HPDE6-E6E7 (cell line): Measurements from ENCODE around the gene USP49.

Source experiments
- DNase-seq: peaks from one replicate; pipeline ENCODE4 v3.0.0; 2011; ENCODE audit warnings: missing footprints; ENCODE audit errors: extremely low spot score

Gene USP49

GRCh38 chr6:41874741-41875140 is 20.4 kb downstream of the USP49 start:
- no peak for DNase-seq

GRCh38 chr6:41872147-41872546 is 23.0 kb downstream of the USP49 start:
- no peak for DNase-seq

- no peak for DNase-seq
These were observed 23.5 kb downstream of the USP49 start for GRCh38 chr6:41871691-41872090.

DNA sequence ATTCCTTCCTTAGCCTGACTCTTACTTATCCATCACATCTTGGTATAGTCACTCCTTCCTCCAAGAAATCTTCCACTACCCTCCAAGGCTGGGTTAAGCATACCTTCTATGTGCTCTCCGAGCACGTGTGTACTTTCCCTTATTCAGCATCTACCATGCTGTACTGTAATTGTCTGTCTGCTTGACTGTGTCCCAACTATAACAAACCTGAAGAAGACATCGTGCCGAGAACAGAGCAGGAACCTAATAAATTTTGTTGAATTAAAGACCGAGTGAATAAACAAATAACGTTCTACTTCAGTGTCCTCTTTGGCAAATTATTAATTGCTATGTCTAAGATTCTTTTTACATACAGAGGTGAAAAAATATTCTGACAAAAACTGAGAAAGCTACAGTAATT is 35.8 kb downstream of the USP49 start:
- DNase-seq: no peak

DNA sequence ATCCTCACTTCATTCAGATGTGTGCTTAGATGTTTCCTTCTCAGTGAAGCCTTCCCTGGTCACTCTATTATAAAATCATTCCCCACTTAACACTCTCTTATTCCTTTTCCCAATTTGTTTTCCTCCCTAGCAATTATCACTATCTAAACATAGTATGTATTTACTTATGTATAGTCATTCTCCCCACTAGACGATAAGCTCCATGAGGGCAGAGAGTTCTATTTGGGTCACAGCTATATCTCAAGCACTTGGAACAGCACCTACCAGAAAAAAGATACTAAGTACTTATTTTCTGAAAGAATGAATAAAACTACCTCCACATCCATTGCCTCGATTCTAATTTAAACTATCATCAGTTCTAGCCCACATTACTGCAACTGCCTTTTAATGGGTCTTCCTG is 36.5 kb downstream of the USP49 start:
- no peak for DNase-seq

DNA sequence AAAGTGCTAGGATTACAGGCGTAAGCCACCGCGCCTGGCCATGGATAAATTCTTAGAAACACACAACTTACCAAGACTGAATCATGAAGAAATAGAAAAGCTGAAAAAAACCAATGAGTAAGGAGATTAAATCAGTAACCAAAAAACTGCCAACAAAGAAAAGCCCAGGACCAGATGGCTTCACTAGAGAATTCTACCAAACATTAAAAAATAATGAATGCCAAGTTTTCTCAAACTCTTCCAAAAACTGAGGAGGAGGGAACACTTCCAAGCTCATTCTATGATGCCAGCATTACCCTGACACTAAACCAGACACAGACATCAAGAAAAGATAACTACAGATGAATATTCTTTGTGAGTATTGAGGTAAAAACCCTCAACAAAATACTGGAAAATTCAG is 44.3 kb downstream of the USP49 start:
- no peak for DNase-seq

GRCh38 chr6:41846666-41847237 is 48.4 kb downstream of the USP49 start:
- peak; percentile 90 for DNase-seq

DNA sequence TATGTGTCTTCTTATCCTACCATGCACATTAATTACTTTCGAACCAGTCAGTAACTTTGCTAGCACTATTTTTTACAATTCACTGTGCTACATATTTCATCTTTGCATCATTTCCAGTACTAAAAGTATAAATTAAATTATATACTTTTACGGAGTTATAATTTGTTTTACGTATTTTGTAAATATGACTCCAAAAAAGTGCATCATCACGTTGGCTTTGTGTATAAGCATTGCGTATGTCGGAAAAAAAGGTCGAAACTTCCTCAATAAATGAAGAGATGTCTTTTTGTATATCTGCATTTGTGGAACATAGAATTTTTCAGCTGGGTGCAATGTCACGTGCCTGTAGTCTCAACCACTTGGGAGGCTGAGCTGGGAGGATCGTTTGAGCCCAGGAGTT is 52.0 kb downstream of the USP49 start:
- DNase-seq: no peak

DNA sequence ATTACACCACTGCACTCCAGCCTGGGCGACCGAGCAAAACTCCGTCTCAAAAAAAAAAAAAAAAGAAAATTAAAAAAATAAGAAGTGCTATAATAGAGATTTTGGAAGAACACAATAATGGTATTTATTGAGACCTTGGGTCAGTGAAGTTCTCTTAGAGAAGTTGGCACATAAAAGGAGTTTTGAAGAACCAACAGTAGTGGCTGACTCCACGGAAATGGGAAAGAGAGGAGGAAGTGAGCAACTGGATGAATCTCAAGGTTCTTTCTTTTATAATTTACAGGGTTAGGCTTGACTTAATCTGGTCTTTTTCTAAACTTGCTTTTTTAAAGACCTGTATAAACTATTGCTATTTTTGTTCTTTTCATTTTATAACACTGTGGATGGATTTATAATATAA is 54.8 kb downstream of the USP49 start:
- DNase-seq: no peak

- DNase-seq: no peak
These were observed 58.5 kb downstream of the USP49 start for GRCh38 chr6:41836660-41837052.

GRCh38 chr6:41836022-41836659 is 59.0 kb downstream of the USP49 start:
- DNase-seq: no peak

DNA sequence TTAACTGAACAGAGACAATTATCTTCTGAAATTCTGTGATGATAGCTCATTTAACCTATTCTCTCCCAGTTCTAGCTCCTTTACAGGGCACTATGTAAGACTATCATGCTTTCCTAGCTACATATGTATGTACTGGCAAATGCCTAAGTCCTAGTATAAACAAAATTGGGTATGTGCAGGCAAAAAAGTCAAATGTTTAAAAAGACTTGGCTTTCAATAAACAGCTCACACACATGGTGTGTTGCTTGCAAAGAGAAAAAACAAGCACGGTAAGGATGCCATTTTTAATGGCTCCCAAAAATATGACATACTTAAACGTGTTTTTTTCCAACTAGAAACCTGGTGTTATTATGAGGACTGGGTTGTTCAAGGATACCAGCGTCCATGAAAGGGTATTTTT is 62.9 kb downstream of the USP49 start:
- DNase-seq: no peak

- DNase-seq: no peak
These were observed 68.7 kb downstream of the USP49 start for GRCh38 chr6:41826343-41827022.

DNA sequence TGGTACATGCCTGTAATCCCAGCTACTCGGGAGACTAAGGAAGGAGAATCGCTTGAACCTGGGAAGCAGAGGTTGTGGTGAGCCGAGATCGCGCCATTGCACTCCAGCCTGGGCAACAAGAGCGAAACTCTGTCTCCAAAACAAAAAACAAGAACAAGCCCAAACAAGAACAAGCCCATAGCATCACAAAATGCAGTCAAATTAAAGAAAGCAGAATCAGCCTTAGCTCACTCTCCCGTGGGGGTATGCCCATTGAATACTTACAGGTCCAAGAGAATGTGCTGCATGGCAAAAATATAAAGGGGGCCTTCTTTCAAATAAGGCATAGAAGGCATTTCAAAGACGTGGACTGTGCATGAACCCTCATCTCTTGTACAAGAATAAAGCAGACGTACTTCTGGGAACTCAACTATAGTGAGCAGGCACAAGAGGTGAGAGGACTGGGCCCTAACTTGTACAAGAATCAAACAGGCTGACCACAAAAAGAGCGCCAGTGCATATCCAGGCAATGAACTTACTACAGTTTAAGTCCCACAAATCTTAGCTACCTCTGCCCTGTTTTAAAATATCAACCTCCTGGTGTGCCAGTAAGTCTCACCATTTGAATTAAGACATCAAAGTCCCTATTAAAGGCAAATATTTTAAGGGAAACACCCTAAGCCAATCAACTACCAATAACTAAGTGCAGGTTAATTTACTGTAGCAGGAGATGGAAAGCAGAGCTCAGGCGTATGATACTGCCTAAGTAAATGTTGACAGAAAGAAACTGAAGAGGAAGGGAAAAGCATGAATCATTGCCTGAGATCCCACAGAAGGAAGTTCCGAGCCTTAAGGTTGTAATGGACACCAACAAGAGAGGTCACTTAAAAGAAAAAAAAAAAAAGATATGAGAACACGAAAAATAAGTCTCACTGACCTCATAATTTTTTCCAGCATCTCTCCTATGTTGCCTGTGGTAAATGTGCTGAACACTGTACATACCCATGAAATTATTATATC is 70.3 kb downstream of the USP49 start:
- peak; percentile 82 for DNase-seq

DNA sequence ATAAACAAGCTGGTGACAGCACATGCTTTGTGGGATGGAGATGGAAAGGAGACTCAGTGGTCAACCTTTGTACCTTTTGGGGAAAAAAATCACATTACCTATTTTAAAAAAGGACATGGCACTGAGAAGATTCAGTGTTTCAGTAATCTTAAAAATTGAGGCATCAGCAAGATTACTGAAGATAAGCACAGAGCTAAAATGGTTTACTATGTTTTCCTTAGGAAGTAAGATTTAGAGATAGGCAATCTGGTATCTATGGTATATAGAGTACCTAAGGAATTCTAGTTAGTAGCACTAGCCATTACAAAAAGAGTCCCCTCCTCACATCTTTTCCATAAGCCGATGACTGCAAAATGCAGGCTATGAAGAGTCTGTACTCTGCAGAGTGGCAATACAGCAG is 72.0 kb downstream of the USP49 start:
- DNase-seq: no peak

DNA sequence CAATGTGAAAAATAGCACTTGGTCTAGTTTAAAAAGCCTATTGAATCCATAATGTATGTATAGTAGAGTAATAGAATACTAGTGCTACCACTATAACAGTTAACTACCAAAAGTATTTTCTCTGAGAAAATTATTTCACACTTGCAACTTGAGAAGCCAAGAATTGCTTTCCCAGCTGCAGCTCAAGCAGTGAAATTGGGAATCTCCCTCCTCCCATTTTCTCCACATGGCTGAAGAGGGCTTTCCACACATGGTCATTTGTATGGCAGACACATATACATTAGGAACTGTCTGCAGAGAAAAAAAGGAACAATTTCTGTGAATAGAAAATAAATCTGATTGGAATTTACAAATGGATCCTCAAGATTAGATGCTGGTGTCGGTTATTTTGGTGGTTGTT is 73.2 kb downstream of the USP49 start:
- DNase-seq: no peak

DNA sequence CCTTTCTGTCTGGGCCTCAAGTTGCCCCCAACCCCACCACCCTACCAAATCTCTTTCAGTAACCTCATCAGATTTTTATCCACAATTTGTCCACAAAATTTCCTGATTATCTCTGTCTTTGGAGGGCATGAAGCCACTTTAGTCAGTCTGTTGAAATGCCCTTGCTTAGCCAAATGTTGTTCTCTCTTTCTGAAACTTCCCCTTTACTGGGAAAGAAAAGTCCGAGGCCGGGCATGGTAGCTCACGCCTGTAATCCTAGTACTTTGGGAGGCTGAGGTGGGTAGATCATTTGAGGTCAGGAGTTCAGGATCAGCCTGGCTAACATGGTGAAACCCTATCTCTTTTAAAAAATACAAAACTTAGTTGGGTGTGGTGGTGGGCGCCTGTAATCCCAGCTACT is 73.9 kb downstream of the USP49 start:
- DNase-seq: no peak

- DNase-seq: no peak
These were observed 76.7 kb downstream of the USP49 start for GRCh38 chr6:41818271-41819054.

DNA sequence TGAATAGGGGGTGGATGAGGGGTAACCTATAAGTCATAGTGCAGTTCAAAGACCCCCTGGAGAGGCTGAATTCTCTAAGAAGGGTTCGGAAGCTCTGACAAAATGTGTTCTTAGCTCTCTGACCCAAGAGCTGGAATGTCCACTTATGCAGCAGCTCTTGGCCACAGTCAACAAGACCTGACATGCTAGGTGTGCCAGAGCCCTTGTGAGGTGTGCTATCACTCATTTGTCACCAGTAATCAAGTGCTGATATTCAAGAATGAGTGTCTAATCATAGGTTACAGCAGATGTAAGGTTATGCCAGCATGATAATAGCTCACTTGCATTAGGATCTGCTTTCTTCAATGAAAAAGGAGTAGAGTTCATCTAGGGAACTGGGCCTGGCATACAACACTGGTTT is 79.6 kb downstream of the USP49 start:
- DNase-seq: no peak

DNA sequence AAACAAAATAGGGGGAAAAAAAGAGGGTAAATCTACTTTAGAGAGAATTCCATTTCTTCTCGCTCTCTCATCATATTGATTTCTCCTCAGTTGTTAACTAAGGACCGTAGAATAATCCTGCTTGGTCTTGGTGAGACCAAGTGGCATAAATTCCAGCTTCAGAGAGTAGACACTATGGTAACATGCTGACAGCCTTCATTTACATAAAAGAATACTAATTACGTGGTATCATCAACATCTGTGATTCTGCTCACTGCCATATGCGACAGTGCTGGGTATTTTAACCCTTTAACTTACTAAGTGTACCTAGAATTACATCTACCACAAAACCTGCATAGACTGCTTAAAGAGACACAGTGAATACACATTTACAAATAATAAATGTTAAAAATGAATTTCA is 80.5 kb downstream of the USP49 start:
- no peak for DNase-seq

- DNase-seq: no peak
These were observed 81.2 kb downstream of the USP49 start for GRCh38 chr6:41813956-41814355.
